Skeletal muscle cell (primary cell): ENCODE data around the gene PTGER2.
A peak's percentile ranks its signal among the peaks of the same experiment; 100 is the strongest.

ENCODE experiments used
- DNase-seq: peaks from one replicate; pipeline ENCODE4 v3.0.0-alpha.2; 2010; ENCODE audit warnings: low read depth
- H3K4me3 ChIP-seq: 2 replicates; pipeline ENCODE4 v1.5.1; 2011; ENCODE audit warnings: low read depth, mild to moderate bottlenecking, control low read depth, low read length, moderate library complexity

Gene PTGER2

DNA sequence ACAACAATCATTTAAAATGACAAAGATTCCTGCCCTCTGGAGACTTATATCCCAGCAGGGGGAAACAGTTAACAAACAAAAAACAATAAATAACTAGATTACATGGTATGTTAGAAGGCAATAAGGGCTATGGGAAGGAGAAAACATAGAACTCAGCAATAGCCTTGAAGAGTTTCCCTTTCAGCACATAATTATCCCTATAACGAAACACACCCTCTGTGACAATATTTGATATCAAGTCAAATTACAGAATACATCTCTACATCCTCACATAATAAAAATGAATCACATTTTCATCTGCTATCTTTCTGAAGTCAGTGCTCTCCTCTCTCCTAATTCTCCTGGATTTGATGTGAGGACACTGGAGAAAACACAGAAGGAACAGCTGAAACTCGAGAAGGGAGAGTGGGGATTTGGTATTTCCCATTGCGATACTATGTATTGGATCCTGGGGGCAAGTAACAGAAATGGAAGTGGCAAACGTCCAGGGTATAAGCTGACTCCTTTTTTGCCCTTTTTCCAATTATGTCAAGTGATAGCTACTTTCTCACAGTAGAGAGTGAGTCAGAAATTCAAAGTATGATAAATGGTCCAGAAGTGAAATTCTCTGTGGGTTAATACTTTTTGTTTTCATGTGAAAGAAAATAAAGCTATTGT is 9.7 kb upstream of the PTGER2 start:
- peak; percentile 39 for DNase-seq
- no peak overlapping the region for H3K4me3 ChIP-seq

DNA sequence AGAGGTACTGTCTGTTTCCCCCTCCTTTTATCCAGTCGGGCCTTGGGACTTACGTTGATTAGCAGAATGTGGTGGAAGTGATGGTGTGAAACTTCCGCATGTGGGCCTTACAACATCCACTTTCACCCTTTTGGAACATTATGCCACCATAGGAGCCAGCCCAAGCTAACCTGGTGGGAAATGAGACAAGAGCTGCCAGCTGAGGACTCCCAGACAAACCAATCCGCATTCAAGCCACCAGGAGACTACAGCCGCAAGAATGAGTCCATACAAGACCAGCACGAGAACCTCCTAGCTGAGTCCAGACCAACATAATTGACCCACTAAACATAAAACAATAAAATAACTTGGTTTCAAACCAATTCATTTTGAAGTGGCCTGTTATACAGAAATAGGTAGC is 9.1 kb upstream of the PTGER2 start:
- DNase-seq: no peak

DNA sequence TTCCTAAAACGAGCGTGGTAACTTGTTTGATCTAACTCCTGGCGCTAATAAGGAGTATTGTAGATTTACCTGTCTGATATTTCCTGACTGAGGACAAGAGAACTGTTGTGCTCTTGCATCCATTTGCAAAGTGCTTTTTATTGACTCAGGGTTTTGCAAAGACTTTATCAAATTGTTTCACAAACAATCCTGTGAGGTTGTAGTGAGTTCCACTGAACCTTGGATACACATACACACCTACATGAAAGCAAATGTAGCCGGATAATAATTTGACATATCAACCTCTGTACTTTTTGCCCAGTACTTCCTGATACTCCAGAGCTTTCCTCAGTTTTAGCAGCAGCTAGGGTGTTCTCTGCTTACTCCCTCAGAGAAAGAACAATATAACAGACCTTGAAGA is 6.7 kb upstream of the PTGER2 start:
- DNase-seq: no peak
- no peak overlapping the region for H3K4me3 ChIP-seq

More for the DNA sequence above, 9.1 kb upstream of the PTGER2 start:
- no peak overlapping the region for H3K4me3 ChIP-seq

DNA sequence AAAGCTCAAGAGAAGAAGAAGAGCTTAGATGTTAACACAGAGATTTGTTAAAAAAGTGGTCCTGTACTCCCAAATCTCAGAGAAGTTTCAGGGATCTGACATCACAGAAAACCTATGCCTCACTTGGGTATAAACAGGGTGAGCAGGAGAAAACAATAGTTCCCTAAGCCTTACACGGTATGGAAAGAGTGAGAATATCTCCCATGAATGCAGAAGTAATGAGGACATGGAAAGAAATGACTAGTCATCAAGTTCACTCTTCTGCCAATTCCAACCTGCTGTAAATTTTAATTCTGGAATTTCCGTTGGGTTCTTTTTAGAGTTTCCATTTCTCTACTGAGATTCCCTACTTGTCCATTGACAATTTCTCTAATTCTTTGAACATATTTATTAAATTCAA is 6.2 kb upstream of the PTGER2 start:
- DNase-seq: no peak

DNA sequence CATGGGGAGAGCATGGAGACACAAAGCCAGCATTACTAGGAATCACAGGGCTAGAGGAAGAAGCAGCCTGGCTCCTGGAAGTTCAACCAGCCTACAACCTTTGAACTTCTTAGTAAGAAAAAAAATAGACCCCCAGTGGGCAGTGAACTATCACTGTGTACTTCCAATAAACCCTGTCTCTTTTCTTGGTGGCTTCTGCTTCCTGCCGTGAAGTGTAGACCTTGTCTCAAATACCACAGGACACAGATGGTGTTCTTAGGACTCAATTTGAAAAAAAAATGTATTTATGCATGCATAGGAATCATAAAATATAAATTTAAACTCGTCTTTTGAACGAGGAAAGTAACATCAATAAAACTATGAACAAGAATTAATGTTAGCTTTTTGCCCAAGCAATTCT is 3.6 kb upstream of the PTGER2 start:
- no peak overlapping the region for H3K4me3 ChIP-seq
- DNase-seq: no peak

More for the DNA sequence above, 6.2 kb upstream of the PTGER2 start:
- no peak overlapping the region for H3K4me3 ChIP-seq

DNA sequence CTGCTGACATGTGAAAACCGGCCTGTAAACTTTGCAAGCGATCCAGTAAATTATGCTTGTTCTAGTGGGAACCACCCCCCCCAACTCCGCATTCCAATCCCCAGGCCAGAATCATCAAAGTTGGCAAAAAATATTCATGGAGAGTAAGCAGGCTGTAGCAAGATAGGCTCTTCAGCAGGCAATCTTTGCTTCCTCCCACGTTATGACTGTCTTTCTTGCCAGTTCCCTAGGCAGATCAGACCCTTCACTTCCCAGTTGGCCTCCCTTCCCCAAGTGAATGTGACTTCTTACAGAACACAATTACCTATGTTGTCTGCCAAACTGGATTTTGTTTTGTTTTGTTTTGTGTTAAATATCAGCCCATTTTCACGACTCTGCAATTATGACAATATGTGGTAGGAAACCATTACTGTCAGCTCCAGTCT is 1.2 kb upstream of the PTGER2 start:
- H3K4me3 ChIP-seq: peak overlapping the region; percentile 93
- DNase-seq: peak; percentile 58

DNA sequence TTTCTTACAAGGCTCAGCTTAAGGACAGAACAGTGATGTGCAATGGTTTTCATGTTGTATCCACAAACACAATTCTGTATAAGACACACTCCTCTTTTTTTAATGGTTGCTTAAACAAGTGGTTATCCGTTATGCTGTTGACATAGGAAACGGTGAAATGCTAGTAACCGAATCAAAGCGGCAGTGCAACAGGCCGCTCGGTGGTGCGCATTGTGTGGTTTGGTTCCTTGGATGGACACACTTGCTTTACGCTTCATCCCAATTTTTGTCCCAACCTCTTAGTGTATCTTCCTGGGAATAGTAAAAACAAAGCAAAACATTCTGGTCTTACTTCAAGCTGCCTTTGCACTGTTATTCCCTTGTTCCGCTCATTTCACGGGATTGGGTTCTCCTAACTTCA is 650 bp upstream of the PTGER2 start:
- no peak for DNase-seq

DNA sequence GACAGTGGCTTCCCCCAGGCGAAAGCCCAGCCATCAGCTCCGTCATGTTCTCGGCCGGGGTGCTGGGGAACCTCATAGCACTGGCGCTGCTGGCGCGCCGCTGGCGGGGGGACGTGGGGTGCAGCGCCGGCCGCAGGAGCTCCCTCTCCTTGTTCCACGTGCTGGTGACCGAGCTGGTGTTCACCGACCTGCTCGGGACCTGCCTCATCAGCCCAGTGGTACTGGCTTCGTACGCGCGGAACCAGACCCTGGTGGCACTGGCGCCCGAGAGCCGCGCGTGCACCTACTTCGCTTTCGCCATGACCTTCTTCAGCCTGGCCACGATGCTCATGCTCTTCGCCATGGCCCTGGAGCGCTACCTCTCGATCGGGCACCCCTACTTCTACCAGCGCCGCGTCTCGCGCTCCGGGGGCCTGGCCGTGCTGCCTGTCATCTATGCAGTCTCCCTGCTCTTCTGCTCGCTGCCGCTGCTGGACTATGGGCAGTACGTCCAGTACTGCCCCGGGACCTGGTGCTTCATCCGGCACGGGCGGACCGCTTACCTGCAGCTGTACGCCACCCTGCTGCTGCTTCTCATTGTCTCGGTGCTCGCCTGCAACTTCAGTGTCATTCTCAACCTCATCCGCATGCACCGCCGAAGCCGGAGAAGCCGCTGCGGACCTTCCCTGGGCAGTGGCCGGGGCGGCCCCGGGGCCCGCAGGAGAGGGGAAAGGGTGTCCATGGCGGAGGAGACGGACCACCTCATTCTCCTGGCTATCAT is 663 bp downstream of the PTGER2 start:
- DNase-seq: no peak
- H3K4me3 ChIP-seq: peak overlapping the region; percentile 93

More for the DNA sequence above, 650 bp upstream of the PTGER2 start:
- peak overlapping the region; percentile 93 for H3K4me3 ChIP-seq

DNA sequence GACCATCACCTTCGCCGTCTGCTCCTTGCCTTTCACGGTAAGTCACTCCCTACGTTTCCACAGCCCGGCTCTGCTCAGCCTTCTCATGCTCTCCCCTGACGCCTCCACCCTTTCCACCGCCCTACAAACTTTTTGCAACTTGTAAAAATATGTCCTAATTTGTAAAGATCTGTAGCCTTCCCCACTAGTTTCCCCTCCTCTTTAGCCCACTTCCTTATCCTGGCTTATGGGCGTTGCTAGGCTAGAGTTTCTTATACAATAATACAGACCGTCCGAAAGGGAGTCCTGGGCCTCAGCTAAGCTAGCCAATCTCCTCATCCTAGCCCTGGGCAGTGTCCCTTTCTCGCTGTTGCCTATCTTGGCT is 1.2 kb downstream of the PTGER2 start:
- H3K4me3 ChIP-seq: peak overlapping the region; percentile 93
- DNase-seq: no peak

DNA sequence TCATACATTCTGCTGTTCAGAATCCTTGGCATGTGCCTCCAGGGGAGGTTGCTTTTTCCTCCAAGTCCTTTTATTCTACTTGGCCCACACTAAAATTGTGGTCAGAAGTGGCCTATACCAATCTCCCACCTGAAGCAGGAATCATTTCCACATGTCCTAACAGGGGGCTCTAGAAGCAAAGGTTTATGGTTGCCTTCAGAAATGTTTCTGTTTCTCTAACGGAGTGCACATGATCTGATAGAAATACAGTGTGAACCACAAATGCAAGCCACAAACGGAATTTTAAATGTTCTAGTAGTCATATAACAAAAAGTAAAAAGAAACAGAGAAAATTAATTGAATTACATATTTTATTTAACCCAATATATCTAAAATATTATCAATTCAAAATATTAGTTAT is 4.0 kb downstream of the PTGER2 start:
- H3K4me3 ChIP-seq: peak overlapping the region; percentile 93
- no peak for DNase-seq

DNA sequence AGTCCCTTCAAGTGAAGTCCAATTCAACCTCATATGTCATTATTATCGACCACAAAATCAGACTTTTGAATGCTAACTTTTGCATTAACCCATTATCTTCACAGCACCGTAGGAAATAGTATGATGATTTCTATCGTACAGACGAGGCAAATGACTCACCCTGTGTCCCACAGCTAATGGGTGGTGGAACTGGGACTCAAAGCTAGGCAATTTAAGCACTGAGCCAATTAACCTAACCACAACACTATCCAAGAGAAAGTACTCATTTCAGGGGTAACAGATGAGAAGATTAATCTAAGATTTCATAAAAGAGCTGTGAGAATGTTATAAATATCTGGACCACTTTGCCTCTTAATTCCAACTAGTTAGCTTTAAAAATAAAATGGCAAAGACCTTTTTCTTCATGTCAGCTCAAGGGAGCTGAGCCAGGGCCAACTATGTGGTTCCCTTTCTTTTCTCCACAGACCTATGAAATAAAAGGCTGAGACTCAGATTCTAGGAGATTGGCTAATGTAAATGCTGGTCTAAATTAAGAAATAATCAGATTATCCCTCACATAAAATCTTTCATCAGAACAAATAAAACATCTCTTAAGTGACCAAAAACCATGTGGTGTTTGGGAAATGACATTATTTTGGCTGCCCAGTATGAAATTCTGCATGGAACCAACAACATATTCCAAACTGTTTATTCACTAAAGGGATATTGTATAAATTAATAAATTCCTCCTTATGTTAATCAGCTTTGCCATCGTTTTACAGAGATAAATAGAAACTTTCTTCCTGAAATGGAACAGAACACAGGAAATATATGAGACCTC is 4.9 kb downstream of the PTGER2 start:
- DNase-seq: no peak
- peak overlapping the region; percentile 20 for H3K4me3 ChIP-seq

DNA sequence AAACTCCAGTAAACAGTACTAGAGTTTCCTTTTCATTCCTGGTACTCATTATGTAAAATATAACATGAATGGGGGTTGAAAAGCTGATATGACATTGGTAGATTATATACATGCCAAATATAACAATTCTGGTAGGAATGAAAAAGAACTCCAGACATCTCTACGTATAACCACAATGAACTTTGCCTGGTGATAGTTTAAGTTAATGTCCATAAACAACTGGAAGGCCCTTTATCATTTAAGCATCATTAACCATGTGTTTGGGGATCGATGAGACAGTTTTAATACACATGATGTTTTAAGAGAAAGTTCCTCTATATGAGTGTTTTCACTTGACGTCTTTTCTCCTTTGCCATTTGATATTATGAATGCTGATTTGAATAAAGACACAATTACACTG is 5.8 kb downstream of the PTGER2 start:
- DNase-seq: no peak
- no peak overlapping the region for H3K4me3 ChIP-seq

DNA sequence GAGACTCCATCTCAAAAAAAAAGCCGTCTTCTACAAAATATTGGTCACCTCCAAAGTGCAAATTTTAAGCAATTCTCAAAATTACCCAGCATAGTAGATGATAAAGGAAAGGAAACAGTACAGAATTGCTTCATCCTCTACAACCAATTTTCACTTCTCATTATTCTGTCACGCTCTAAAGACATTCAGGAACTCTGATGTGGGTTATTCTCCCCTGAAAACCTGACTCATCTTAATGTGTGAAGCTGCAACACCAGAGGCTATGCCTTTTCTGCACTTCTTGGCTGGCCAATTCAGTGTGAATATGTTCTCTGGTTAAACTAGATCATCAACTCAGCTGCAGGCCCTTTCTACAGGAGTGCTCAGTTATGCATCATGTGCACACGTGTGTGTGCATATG is 11.0 kb downstream of the PTGER2 start:
- no peak for DNase-seq
- H3K4me3 ChIP-seq: no peak overlapping the region

DNA sequence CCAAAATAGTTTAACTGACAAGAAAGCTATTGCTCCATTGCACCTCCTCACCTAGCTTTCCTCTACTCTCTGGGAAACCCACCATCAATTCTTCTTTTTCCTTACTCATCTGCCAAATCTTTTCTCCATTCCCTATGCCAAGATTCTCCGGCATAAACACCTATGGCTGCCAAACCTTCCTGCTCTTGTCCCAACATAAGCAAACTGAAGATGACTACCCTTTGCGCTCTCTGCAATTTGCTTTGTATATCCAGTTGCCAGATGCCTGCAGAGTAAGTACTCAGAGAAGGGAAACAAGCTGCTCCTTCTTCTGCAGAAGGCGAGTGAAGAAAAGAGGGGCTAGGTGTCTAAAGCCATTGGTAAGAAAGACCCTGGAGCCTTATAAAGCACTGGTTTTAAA is 11.5 kb downstream of the PTGER2 start:
- H3K4me3 ChIP-seq: no peak overlapping the region
- no peak for DNase-seq

DNA sequence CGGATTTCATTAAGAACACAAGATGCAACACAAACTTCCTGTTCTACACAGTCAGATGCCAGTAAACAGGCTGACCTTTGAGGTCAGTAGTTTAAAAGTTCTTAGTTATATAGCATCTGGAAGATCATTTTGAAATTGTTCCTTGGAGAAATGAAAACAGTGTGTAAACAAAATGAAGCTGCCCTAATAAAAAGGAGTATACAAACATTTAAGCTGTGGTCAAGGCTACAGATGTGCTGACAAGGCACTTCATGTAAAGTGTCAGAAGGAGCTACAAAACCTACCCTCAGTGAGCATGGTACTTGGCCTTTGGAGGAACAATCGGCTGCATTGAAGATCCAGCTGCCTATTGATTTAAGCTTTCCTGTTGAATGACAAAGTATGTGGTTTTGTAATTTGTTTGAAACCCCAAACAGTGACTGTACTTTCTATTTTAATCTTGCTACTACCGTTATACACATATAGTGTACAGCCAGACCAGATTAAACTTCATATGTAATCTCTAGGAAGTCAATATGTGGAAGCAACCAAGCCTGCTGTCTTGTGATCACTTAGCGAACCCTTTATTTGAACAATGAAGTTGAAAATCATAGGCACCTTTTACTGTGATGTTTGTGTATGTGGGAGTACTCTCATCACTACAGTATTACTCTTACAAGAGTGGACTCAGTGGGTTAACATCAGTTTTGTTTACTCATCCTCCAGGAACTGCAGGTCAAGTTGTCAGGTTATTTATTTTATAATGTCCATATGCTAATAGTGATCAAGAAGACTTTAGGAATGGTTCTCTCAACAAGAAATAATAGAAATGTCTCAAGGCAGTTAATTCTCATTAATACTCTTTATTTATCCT is 13.5 kb downstream of the PTGER2 start:
- DNase-seq: no peak
- no peak overlapping the region for H3K4me3 ChIP-seq

DNA sequence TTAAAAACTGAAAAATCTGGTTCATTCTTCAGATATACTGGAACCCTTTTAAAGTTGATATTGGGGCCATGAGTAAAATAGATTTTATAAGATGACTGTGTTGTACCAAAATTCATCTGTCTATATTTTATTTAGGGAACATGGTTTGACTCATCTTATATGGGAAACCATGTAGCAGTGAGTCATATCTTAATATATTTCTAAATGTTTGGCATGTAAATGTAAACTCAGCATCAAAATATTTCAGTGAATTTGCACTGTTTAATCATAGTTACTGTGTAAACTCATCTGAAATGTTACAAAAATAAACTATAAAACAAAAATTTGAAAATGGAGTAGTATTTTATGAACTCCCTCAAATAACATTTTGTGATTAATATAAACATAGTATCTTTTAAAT is 14.2 kb downstream of the PTGER2 start:
- no peak overlapping the region for H3K4me3 ChIP-seq
- DNase-seq: no peak

DNA sequence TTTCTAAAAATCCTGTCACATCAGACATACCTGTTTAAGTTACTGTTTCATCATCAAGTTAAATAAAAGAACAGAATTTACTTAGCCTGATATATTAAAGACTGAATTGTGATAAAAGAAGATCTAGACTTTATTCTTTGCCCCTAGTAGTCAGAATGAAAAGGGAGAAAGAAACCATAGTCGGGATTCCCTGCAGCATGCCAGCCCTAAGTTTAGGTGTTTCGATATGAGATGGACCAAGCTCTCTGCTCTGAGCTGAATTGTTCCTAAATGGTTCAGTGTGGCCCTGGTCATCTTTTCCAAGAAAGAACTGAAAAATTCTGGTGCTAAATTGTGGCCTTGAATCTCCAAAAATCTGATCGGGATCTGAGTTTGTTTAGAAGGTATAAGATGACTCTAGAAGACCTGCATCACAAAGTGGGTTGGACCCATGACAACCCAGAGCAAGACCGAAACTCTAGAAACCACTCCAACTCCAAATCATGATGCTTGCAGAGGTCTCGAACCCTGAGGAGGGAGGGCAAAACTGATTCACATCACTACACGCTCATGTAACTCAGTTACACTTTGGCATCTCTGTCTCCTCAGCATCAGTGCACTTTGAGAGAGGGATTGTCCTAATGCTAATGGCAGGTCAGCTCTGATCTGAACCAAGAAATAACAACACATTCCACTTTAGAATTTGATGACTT is 15.7 kb downstream of the PTGER2 start:
- DNase-seq: no peak
- H3K4me3 ChIP-seq: no peak overlapping the region

DNA sequence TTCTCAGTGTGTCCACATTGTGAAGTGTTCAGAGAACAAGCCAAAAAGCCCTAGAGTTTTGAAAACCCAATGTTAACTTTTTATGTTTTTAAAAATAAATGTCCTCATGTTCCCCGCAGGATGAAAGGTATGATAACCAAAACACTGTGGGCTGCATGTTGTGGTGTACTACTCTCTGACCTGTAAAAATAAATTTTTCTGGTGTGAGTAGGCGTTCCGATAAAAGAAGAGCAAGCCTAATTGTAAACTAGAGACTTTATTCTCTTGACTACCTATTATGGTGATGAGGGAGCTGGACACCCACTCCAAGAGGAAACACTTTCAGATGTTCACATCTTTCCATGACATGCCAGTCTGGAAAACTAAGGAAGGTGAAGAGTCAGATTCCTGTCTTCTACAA is 18.2 kb downstream of the PTGER2 start:
- no peak overlapping the region for H3K4me3 ChIP-seq
- DNase-seq: no peak

DNA sequence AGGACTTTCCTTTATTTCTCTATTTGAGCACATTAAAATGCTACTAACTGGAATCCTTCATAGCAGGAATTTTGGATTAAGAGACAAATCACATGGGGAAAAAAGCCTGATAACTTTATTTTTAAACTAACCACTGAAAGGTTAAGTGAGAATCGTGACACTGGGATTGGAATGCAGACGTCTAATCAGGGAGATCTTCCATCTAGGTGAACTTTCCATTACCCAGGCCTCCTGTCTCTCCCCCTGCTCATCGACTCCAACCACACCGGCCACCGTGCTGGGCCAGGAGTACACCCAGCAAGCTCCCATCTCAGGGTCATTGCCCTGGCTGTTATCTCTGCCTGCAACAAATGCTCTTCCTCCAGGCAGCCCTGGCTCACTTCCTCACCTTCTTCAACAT is 19.0 kb downstream of the PTGER2 start:
- DNase-seq: no peak
- H3K4me3 ChIP-seq: no peak overlapping the region
